ENCODE measurements around the gene UNC79.

GRCh38 chr14:93619176-93619793 lies 188.5 kb downstream of the UNC79 start:
- TF ChIP-seq CTCF (conservative IDR thresholded peaks at IDR 0.05; ENCODE audit: low read depth, low read length) (peak; percentile 82), EZH2 (IDR thresholded peaks at IDR 0.05; ENCODE audit: low read length, unreplicated experiment) (no peak)

Measured in PC-3 (cell line).